Vagina (tissue), 2 donors: ENCODE results near the gene THPO.

ENCODE experiments used
- POLR2A ChIP-seq, 2 donors: fragments of 450-650 bp; IDR thresholded peaks; one replicate each; pipeline ENCODE4 v1.6.1; 2017; ENCODE audit warnings: antibody characterized with exemption in 2 of 2, mild to moderate bottlenecking in 2 of 2, moderate library complexity in 2 of 2
- POLR2AphosphoS5 ChIP-seq, 2 donors: sonication (generic); formaldehyde crosslinking; IDR thresholded peaks; one replicate each; pipeline ENCODE4 v1.9.0; 2017; ENCODE audit warnings: antibody characterized with exemption in 2 of 2, mild to moderate bottlenecking in 2 of 2, low read depth in 1 of 2; ENCODE audit not compliant: insufficient read depth in 1 of 2

DNA sequence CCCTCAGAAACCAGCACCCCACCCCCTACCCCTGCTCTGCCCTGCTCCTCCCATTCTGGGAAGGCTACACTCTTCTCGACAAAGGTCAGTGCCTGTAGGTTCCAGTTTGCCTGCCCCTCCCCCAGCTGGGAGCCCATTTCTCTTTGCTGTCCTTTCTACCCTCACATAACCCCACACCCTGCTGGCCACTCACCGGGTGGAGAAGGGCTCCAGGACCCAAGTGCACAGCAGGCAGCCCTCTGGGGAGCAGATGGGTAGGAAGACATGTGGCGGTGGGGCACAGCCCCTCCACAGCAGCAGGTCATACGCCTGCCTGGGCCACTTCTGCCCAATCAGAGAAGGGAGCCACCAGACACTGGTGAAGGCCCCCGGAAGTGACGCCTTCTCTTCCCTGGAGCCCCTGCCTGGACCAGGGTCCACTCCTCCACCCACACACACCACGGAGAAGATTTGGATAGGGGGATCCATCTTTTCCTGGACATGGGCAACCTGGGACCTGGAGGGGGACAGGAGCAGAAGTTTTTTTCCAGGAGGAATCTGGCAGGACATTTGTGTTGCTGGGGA lies at the start of gene THPO:
- TF ChIP-seq POLR2AphosphoS5 (IDR thresholded peaks at IDR 0.05; ENCODE audit: insufficient read depth in 1 of 2, low read depth in 1 of 2) (no peak), POLR2A (IDR thresholded peaks at IDR 0.05) (no peak)
